Measurements from ENCODE around the gene IGDCC3.

The IGDCC3 gene

DNA sequence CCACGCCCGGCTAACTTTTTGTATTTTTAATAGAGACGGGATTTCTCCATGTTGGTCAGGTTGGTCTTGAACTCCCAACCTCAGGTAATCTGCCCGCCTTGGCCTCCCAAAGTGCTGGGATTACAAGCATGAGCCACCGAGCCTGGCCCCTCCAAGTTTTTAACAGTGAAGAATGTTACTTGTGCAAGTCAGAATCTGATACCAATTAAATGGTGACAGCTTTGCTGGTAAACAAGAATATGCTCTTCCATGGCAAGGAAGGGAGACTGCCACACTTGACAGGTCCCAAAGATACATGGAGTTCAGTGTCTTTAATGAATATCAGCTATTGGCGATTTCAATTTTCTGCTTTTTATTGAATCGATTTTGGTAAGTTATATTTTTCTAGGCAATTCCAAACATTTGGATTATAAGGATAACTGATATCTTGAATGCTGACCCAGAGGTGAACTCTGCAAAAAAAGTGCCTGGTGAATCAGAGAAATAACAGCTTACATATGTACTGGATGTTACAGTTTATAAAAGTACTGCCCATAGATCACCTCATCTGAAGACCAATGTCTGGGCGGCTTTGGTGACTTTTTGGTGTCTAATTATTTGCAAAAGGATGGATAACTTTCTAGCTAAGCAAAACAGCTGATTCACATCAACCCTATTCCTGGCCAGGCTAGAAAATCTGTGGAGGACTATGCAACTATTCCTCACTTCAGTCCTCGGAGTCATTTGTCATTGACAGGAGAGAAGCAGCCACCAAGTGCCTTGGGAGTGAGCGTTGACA is 92.3 kb downstream of the IGDCC3 start:
- DNase-seq, result no peak

DNA sequence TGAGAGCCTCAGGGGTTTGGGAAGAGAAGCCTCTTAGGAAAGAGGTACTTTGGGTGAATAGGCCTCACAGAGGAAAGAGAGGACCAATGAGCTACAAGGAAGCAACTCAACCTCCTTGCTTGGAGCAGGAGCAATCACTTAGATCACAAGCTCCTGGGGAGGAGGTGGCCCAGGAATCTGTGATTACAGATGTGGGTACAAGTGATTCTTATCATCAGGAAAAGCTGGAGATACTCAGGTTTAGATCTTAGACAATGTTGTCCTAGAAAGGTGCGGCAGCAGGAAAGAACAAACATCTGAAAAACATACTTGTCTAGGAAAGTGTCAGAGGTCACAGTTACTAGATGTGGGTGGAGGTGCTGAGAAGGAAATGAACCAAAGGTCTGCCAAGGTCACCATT is 99.3 kb downstream of the IGDCC3 start:
- DNase-seq, result no peak
